OCI-LY7 (cell line): Measurements from ENCODE around the gene FERMT2.

Experiments used
- CTCF ChIP-seq: fragments of 200-600 bp; sonication (generic); conservative IDR thresholded peaks from 2 replicates; pipeline ENCODE4 v1.5.1; 2014; ENCODE audit warnings: mild to moderate bottlenecking, antibody characterized with exemption, low read length, moderate library complexity, mixed read lengths
- EZH2phosphoT487 ChIP-seq: fragments of 200-600 bp; sonication (generic); IDR thresholded peaks from 2 replicates; pipeline ENCODE4 v1.6.1; 2018; ENCODE audit warnings: low read depth, borderline replicate concordance, mild to moderate bottlenecking, mixed run types, antibody characterized with exemption, low read length, moderate library complexity, mixed read lengths

DNA sequence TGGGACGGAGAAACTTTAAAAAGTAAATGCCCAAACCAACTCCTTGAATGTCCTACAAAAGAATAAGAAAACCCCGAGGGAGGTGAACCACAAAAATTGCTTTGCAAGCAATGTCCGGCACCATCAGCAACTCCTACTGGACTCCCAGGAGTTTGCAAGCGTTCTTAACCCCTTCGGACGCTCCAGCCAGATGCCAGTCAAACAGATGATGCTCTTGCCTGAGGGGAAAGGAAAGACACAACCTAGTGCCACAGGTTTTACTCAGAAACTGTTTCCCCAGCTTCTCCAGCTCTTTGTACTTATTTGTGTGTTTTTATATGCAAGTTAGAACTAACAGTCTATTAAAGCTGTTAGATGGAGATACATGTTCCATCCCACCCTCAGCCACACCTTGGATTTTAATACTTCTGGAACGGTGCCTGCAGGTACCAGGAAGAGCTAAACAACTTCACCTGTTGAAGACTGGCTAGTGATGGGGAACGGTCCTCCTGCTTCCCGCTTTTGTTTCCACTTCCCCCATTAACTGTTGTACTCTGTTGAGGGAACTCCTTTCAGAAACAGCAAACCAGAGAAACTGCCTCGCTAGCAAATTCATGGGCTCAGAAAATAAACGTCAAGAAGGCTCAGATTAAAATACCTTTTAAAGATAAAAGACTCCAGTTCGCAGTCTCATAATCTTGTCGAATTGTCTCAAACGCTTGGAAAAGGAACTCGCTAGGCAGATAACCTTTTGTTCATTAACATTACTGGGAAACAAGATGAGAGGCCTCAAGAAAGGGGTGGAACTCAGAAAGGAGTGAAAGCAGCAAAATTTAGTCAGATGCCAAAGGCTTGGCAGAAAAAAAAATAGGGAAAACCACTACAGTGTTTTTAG is 1.1 kb upstream of the FERMT2 start:
- TF ChIP-seq EZH2phosphoT487 (no peak), CTCF (no peak)
